B cell (primary cell): ENCODE measurements around the gene ARHGAP26. TPM values are rescaled to one million over a fixed set of nuclear protein-coding genes. Genes with fewer than 3 reads are reported as not detected.

Source experiments
- ATAC-seq: fragments of 200-7000 bp; cut with Tn5 transposase; one replicate; pipeline ENCODE4 v1.10.0; 2021; ENCODE audit warnings: low read depth, mild to moderate bottlenecking, moderate number of reproducible peaks, moderate library complexity
- CTCF ChIA-PET: fragments of 350-600 bp; sonication (Branson Sonifier 250); formaldehyde crosslinking; loops from one replicate; lab custom pipeline; 2021; ENCODE audit warnings: antibody characterized with exemption, inconsistent platforms; lab: Charles Lee
- POLR2A ChIA-PET: fragments of 350-600 bp; sonication (Branson Sonifier 250); formaldehyde crosslinking; loops from one replicate; lab custom pipeline; 2021; ENCODE audit warnings: antibody characterized with exemption; lab: Charles Lee
- DNase-seq: peaks from one replicate; pipeline ENCODE4 v3.0.0; 2013
- H2AFZ ChIP-seq: 2 replicates; pipeline ENCODE4 v1.6.1; 2012; ENCODE audit warnings: mild to moderate bottlenecking, low read depth, low read length; ENCODE audit not compliant: insufficient read depth, poor library complexity, severe bottlenecking
- H3K27ac ChIP-seq, 2 donors: 1 replicate in 1 of 2; 2 replicates in 1 of 2; pipeline ENCODE4 v1.5.1; 2012 to 2013; ENCODE audit warnings: low read length in 2 of 2, mild to moderate bottlenecking in 2 of 2, moderate library complexity in 1 of 2
- H3K27me3 ChIP-seq, 4 experiments: fragments of 200-600 bp in 1 of 4; sonication (generic) in 1 of 4; replicated peaks in 1 of 4; 1 replicate in 2 of 4; 2 replicates in 2 of 4; pipeline versions ENCODE4 v1.6.1 to v1.7.0; 2013 to 2016; ENCODE audit warnings: low read length in 3 of 4, mild to moderate bottlenecking in 2 of 4, mixed read lengths in 1 of 4, moderate library complexity in 1 of 4; ENCODE audit not compliant: insufficient read depth in 4 of 4, control insufficient read depth in 3 of 4; ENCODE audit errors: control extremely low read depth in 1 of 4
- H3K36me3 ChIP-seq, 2 experiments: replicated peaks in 1 of 2; 1 replicate in 1 of 2; 2 replicates in 1 of 2; pipeline versions ENCODE4 v1.6.1 to v1.7.1; 2013; ENCODE audit warnings: low read length in 1 of 2; ENCODE audit not compliant: insufficient read depth in 2 of 2, control insufficient read depth in 1 of 2; ENCODE audit errors: control extremely low read depth in 1 of 2, extremely low read depth in 1 of 2
- H3K4me1 ChIP-seq, 2 donors: fragments of 200-600 bp in 1 of 2; sonication (generic) in 1 of 2; 1 replicate in 1 of 2; 2 replicates in 1 of 2; pipeline versions ENCODE4 v1.5.1 to v1.6.1; 2013 to 2017; ENCODE audit warnings: low read length in 2 of 2; ENCODE audit not compliant: control insufficient read depth in 2 of 2, insufficient read depth in 2 of 2
- H3K4me2 ChIP-seq: replicated peaks from 2 replicates; pipeline ENCODE3; 2012; ENCODE audit warnings: mild to moderate bottlenecking, low read depth, low read length; ENCODE audit not compliant: poor library complexity, severe bottlenecking
- H3K4me3 ChIP-seq, 5 experiments: fragments of 200-600 bp in 1 of 5; sonication (generic) in 1 of 5; 1 replicate in 3 of 5; 2 replicates in 2 of 5; pipeline versions ENCODE4 v1.5.1 to v1.7.0; 2011 to 2016; ENCODE audit warnings: low read length in 4 of 5, mild to moderate bottlenecking in 4 of 5, low read depth in 2 of 5, control low read depth in 1 of 5, moderate library complexity in 1 of 5; ENCODE audit not compliant: insufficient read depth in 1 of 5; ENCODE audit errors: control extremely low read depth in 1 of 5, extremely low read depth in 1 of 5
- H3K79me2 ChIP-seq: fragments of 200-600 bp; sonication (generic); one replicate; pipeline ENCODE4 v1.6.0; 2016; ENCODE audit warnings: low read length; ENCODE audit not compliant: control insufficient read depth, insufficient read depth
- H3K9ac ChIP-seq: fragments of 200-600 bp; sonication (generic); 2 replicates; pipeline ENCODE4 v1.6.1; 2017; ENCODE audit warnings: mild to moderate bottlenecking, low read length, moderate library complexity
- H3K9me3 ChIP-seq, 3 donors: one replicate each; pipeline versions ENCODE4 v1.6.1 to v1.7.1; 2013; ENCODE audit warnings: low read length in 2 of 3; ENCODE audit not compliant: control insufficient read depth in 2 of 3, insufficient read depth in 1 of 3; ENCODE audit errors: control extremely low read depth in 1 of 3
- H4K20me1 ChIP-seq: 2 replicates; pipeline ENCODE4 v1.6.0; 2012; ENCODE audit warnings: mild to moderate bottlenecking, low read length; ENCODE audit not compliant: insufficient read depth, control insufficient read depth, poor library complexity, severe bottlenecking
- H3K27ac Mint-ChIP-seq: one replicate; pipeline ENCODE4 v1.8.0; 2021; ENCODE audit warnings: mixed read lengths
- H3K27me3 Mint-ChIP-seq: one replicate; pipeline ENCODE4 v1.8.0; 2021; ENCODE audit warnings: mixed read lengths
- H3K4me1 Mint-ChIP-seq: one replicate; pipeline ENCODE4 v1.8.0; 2021; ENCODE audit warnings: mixed read lengths
- H3K4me3 Mint-ChIP-seq: one replicate; pipeline ENCODE4 v1.8.0; 2021; ENCODE audit warnings: mixed read lengths
- H3K9me3 Mint-ChIP-seq: one replicate; pipeline ENCODE4 v1.8.0; 2022; ENCODE audit warnings: mixed read lengths; ENCODE audit not compliant: insufficient read depth
- CTCF ChIP-seq: fragments of 200-600 bp; IDR thresholded peaks from one replicate; pipeline ENCODE4 v1.8.0; 2022; ENCODE audit warnings: antibody characterized with exemption, mild to moderate bottlenecking
- EZH2 ChIP-seq: IDR thresholded peaks from 2 replicates; pipeline ENCODE4 v1.6.1; 2012; ENCODE audit warnings: borderline replicate concordance, low read depth, mild to moderate bottlenecking, moderate library complexity, low read length; ENCODE audit not compliant: insufficient read depth, poor library complexity, severe bottlenecking
- WGBS: methylation state at CpG from one replicate; pipeline ENCODE4 v1.1.5; 2013; ENCODE audit warnings: missing lambda C conversion rate; ENCODE audit not compliant: insufficient coverage; 5-methylcytosine and 5-hydroxymethylcytosine counted together
- intact Hi-C: fragments of 100-400 bp; cut with micrococcal nuclease; formaldehyde crosslinking; loops from one replicate; pipeline ENCODE4 v1.10.0; 2022
- polyA plus RNA-seq: library from polyadenylated mRNA; depleted of rRNA; stranded (reverse); fragments of >200 nt; gene quantifications from 2 replicates; pipeline ENCODE4 v1.2.3, GENCODE V29; 2012
- total RNA-seq, 2 donors: library from RNA; stranded (reverse); fragments of 120-200 nt in 1 of 2; gene quantifications; 1 replicate in 1 of 2; 2 replicates in 1 of 2; pipeline versions ENCODE4 v1.2.3 to v1.2.4, GENCODE V29; 2013 to 2022

The ARHGAP26 gene
- total and polyA plus RNA-seq, 2 donors (not counting 1 experiment from before 2014, with no cell fraction given): 1.8 to 22.5 TPM

- ChIA-PET CTCF (interaction anchor here (0.5 to 7.6 kb wide), 26 partner anchors 8 to 1272 kb away, joined by 3 to 123 read pairs (median 4); partner anchors contain the start of gene NR3C1), POLR2A (no interaction called here)
- H3K4me3 ChIP-seq: no peak overlapping the region
- H3K4me3 Mint-ChIP-seq: no peak overlapping the region
- no peaks in the 10 kb centered on the region for H3K9me3 Mint-ChIP-seq
- H3K27me3 ChIP-seq: no peaks in the 10 kb centered on the region
- H3K4me1 Mint-ChIP-seq: peaks cover 10% of the 10 kb centered on the region
- H2AFZ ChIP-seq: no peak overlapping the region
- H3K27ac ChIP-seq: no peak overlapping the region
- WGBS: no CpG with 5 or more reads among the region's 3 CpGs
- no peaks in the 10 kb centered on the region for H3K36me3 ChIP-seq
- no peak overlapping the region for H3K9ac ChIP-seq
- no peak for ATAC-seq
- H3K9me3 ChIP-seq: no peaks in the 10 kb centered on the region
- H3K27ac Mint-ChIP-seq: no peak overlapping the region
- H3K79me2 ChIP-seq: no peaks in the 10 kb centered on the region
- DNase-seq: no peak
- H3K4me1 ChIP-seq: peaks cover 0 to 3% of the 10 kb centered on the region in 2 donors
- no peak overlapping the region for H3K4me2 ChIP-seq
- H3K27me3 Mint-ChIP-seq: no peaks in the 10 kb centered on the region
- no peaks in the 10 kb centered on the region for H4K20me1 ChIP-seq
- TF ChIP-seq EZH2 (no peak), CTCF (no peak)
- intact Hi-C loops: loop anchor here (5.0 kb wide), 2 partner anchors 641 to 1271 kb away; no protein-coding TSS in a partner anchor
Measured at GRCh38 chr5:142920849-142921612, 150.9 kb downstream of the ARHGAP26 start.
